ENCODE results near the gene TMEM121B. TPM values are rescaled to one million over a fixed set of nuclear protein-coding genes. Genes with fewer than 3 reads are reported as not detected.

TMEM121B gene
- polyA plus RNA-seq, 1 experiment, result 0.06 TPM

DNA sequence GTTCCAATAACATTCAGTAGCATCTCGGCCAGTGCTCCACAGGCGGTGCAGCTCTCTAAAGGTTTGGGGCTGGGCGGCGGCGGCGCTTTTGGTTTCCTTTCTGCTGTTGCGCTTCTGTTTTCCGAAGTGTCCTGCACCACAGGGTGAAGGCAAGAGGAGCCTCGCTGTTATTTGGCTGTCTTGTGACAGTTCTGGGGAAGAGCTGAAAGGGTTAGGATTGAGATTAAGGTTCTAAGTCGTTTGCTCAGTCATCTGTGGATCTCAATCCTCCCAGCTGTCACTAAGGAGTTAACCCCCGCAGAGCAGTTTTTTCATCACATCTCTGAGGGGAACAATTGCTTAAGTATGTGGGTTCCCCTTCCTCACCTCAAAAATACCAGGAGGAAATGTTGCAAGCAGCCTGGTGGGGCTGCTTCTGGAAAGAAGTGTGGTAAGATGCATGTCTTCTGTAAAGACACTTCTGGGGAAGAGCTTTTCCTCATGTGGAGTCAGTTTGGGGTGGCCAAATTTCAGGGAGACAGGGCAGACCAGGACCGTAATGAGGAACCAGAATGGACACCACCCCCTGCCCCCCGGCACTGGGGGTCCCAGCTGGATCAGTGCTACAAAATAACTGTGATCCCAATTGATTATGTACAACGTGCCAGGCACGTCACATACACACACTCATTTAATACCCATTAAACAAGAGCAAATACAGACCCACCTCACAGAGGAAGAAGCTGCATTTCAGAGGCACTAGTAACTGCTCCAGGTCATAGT lies 14.2 kb downstream of the TMEM121B start:
- CTCF ChIA-PET, result interaction anchor here (0.6 to 0.9 kb wide), 2 partner anchors 32 to 295 kb away, joined by 4 read pairs; no protein-coding TSS in a partner anchor
- DNase-seq (ENCODE audit: low read depth, low spot score), result no peak
- no peaks in the 10 kb centered on the region for H3K9me3 ChIP-seq (ENCODE audit: control insufficient read depth, insufficient read depth, low read length)
- H3K4me3 ChIP-seq (ENCODE audit: low read depth, low read length), result no peak overlapping the region
- TF ChIP-seq, protein P1, sequence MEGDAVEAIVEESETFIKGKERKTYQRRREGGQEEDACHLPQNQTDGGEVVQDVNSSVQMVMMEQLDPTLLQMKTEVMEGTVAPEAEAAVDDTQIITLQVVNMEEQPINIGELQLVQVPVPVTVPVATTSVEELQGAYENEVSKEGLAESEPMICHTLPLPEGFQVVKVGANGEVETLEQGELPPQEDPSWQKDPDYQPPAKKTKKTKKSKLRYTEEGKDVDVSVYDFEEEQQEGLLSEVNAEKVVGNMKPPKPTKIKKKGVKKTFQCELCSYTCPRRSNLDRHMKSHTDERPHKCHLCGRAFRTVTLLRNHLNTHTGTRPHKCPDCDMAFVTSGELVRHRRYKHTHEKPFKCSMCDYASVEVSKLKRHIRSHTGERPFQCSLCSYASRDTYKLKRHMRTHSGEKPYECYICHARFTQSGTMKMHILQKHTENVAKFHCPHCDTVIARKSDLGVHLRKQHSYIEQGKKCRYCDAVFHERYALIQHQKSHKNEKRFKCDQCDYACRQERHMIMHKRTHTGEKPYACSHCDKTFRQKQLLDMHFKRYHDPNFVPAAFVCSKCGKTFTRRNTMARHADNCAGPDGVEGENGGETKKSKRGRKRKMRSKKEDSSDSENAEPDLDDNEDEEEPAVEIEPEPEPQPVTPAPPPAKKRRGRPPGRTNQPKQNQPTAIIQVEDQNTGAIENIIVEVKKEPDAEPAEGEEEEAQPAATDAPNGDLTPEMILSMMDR (IDR thresholded peaks at IDR 0.05; ENCODE audit: low read depth, low read length), result no peak
- POLR2A ChIA-PET, result no interaction called here
- H3K27me3 ChIP-seq (ENCODE audit: control insufficient read depth, insufficient read depth, low read length), result no peaks in the 10 kb centered on the region
- H3K27ac ChIP-seq (ENCODE audit: low read depth, low read length), result no peak overlapping the region

DNA sequence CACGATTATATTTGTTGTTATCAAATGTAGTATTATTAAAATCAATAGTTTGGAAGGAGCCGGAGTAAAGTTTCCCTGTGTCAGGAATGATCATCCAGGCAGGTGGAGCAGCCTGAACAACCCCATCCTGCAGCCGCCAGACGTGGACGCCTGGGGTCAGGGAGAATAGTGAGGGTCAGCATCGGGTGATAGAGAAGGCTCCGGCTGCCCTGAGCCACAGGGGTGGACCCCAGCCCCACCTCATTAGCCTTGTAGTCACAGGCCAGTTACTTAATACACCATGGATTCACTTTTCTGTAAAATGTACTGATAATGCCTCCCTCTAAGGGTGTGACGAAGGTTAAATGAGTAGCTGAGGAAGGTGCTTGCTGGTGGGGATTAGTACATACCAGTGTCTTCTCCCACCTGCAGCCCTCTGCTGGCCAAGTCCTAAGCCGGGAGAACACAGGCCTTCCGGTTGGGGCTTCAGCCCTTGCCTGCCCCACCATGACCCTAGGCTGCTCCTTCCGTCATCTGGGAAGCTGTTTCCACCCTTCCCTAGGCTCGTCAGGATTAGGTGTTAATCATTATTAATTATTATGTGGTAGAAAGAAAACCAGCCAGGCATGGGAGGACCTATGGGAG lies 14.9 kb downstream of the TMEM121B start:
- H3K4me3 ChIP-seq (ENCODE audit: low read depth, low read length), result no peak overlapping the region
- no peaks in the 10 kb centered on the region for H3K27me3 ChIP-seq (ENCODE audit: control insufficient read depth, insufficient read depth, low read length)
- ChIA-PET CTCF (interaction anchor here (0.5 to 0.9 kb wide), 3 partner anchors 18 to 296 kb away, joined by 4 read pairs; no protein-coding TSS in a partner anchor), POLR2A (no interaction called here)
- no peak for DNase-seq (ENCODE audit: low read depth, low spot score)
- H3K9me3 ChIP-seq (ENCODE audit: control insufficient read depth, insufficient read depth, low read length), result no peaks in the 10 kb centered on the region
- TF ChIP-seq, protein P1 (IDR thresholded peaks at IDR 0.05; ENCODE audit: low read depth, low read length), result no peak
- no peak overlapping the region for H3K27ac ChIP-seq (ENCODE audit: low read depth, low read length)

DNA sequence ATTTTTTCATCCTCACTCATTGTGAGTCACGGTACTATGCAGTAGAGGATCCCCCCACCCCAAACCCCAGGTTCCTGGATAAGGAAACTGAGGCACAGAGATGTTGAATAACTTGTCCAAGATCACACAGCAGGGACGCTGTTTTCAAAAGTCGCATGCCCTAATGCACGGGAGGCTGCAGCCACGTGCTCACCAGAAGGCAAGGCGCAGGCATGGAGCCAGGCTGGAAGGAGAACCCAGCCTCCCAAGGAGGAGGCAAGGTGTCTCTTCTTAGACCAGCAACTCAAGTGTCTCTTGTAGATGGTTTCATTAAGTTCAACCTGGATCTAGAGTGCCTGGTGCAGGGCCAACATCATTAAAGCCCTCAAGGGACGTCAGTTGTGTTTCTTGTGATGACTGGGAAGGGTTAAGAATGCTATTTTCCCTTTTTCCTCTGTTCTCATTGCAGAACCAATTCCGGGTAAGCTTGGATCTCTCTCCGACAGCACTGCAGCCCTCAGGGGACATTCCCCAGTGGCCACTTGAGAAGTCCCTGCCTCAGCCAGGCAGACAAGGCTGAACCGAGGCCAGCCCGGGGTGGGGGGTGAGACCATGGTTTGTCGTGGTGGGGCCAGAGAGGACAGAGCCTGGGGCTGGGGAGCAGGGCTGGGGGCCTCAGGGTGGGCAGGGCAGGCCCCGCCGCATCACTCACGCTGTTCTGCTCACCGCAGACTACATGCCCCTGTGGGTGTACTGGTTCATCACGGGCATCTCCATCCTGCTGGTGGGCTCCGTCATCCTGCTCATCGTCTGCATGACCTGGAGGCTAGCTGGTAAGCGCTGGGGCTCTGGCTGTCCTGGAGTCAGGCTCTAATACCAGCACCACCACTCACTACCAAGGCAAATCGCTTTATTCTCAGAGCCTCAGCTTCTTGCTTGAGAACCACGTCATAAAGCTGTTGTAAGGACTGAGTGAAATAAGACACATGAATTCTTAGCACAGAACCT lies 15.7 kb downstream of the TMEM121B start:
- no peaks in the 10 kb centered on the region for H3K9me3 ChIP-seq (ENCODE audit: control insufficient read depth, insufficient read depth, low read length)
- no peak overlapping the region for H3K4me3 ChIP-seq (ENCODE audit: low read depth, low read length)
- CTCF ChIA-PET, result interaction anchor here (0.5 kb wide), 1 partner anchor 17 kb away, joined by 4 read pairs; no protein-coding TSS in a partner anchor
- POLR2A ChIA-PET, result no interaction called here
- H3K27me3 ChIP-seq (ENCODE audit: control insufficient read depth, insufficient read depth, low read length), result no peaks in the 10 kb centered on the region
- TF ChIP-seq, protein P1 (IDR thresholded peaks at IDR 0.05; ENCODE audit: low read depth, low read length), result no peak
- no peak for DNase-seq (ENCODE audit: low read depth, low spot score)
- no peak overlapping the region for H3K27ac ChIP-seq (ENCODE audit: low read depth, low read length)

DNA sequence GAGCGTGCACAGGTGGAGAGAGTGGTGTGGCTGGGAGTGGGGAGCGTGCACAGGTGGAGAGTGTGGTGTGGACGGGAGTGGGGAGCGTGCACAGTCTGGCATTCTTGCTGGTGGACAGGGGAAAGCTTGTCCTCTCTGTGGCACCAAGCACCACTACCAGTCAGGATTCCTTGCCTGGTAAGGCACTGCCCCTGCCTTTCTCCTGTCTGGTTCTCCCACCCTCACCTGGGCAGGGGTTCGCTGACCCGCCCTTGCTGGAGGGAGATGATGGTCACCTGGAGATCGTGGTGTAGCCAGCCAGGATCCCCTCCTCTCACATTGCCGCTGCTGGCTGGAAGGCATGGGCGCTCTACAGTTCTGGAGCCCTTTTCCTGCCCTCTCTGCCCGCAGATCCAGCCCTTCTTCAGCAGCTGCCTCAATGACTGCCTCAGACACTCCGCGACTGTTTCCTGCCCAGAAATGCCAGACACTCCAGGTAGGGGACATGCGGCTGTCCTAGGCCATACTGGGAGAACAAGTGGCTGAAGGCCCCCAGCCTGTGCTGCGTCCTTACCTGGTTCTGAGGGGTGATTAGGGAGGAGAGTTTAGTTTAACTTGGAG lies 16.7 kb downstream of the TMEM121B start:
- Histone ChIP-seq H3K27ac (ENCODE audit: low read depth, low read length) (no peak overlapping the region), H3K9me3 (ENCODE audit: control insufficient read depth, insufficient read depth, low read length) (no peaks in the 10 kb centered on the region), H3K27me3 (ENCODE audit: control insufficient read depth, insufficient read depth, low read length) (no peaks in the 10 kb centered on the region), H3K4me3 (ENCODE audit: low read depth, low read length) (no peak overlapping the region)
- POLR2A ChIA-PET, result interaction anchor here (0.6 kb wide), 1 partner anchor 23 kb away, joined by 3 read pairs; no protein-coding TSS in a partner anchor
- CTCF ChIA-PET, result no interaction called here
- TF ChIP-seq, protein P1 (IDR thresholded peaks at IDR 0.05; ENCODE audit: low read depth, low read length), result no peak
- DNase-seq (ENCODE audit: low read depth, low spot score), result no peak

All from AG04450 (cell line).